ENCODE data around the gene ATP5PB.

Gene ATP5PB

GRCh38 chr1:111455642-111456031 lies 6.4 kb downstream of the ATP5PB start:
- TF ChIP-seq MYC (IDR thresholded peaks at IDR 0.05; ENCODE audit: low read depth, low read length): no peak
- TF ChIP-seq POLR2A (IDR thresholded peaks at IDR 0.05; ENCODE audit: extremely low read depth, insufficient read length): no peak
- no peak for TF ChIP-seq CTCF (IDR thresholded peaks at IDR 0.05; ENCODE audit: low read depth, low read length)
- no peak for TF ChIP-seq MAX (IDR thresholded peaks at IDR 0.05; ENCODE audit: low read depth, low read length)
- H3K4me3 ChIP-seq (ENCODE audit: low read depth, low read length): no peak overlapping the region
- no peak for DNase-seq (ENCODE audit: low read depth)

- no peak overlapping the region for H3K4me3 ChIP-seq (ENCODE audit: low read depth, low read length)
- TF ChIP-seq MAX (IDR thresholded peaks at IDR 0.05; ENCODE audit: low read depth, low read length) (no peak), MYC (IDR thresholded peaks at IDR 0.05; ENCODE audit: low read depth, low read length) (no peak), CTCF (IDR thresholded peaks at IDR 0.05; ENCODE audit: low read depth, low read length) (no peak), POLR2A (IDR thresholded peaks at IDR 0.05; ENCODE audit: extremely low read depth, insufficient read length) (no peak)
- DNase-seq (ENCODE audit: low read depth): no peak
Observed at GRCh38 chr1:111461765-111462164, 12.5 kb downstream of the ATP5PB start.

- no peak for TF ChIP-seq MYC (IDR thresholded peaks at IDR 0.05; ENCODE audit: low read depth, low read length)
- no peak for TF ChIP-seq POLR2A (IDR thresholded peaks at IDR 0.05; ENCODE audit: extremely low read depth, insufficient read length)
- no peak for TF ChIP-seq CTCF (IDR thresholded peaks at IDR 0.05; ENCODE audit: low read depth, low read length)
- TF ChIP-seq MAX (IDR thresholded peaks at IDR 0.05; ENCODE audit: low read depth, low read length): no peak
- DNase-seq (ENCODE audit: low read depth): no peak
- H3K4me3 ChIP-seq (ENCODE audit: low read depth, low read length): no peak overlapping the region
Observed at GRCh38 chr1:111462370-111463028, 13.2 kb downstream of the ATP5PB start.

- no peak overlapping the region for H3K4me3 ChIP-seq (ENCODE audit: low read depth, low read length)
- TF ChIP-seq MAX (IDR thresholded peaks at IDR 0.05; ENCODE audit: low read depth, low read length): no peak
- no peak for TF ChIP-seq MYC (IDR thresholded peaks at IDR 0.05; ENCODE audit: low read depth, low read length)
- TF ChIP-seq CTCF (IDR thresholded peaks at IDR 0.05; ENCODE audit: low read depth, low read length): no peak
- TF ChIP-seq POLR2A (IDR thresholded peaks at IDR 0.05; ENCODE audit: extremely low read depth, insufficient read length): no peak
- DNase-seq (ENCODE audit: low read depth): no peak
Observed at GRCh38 chr1:111463029-111463683, 13.9 kb downstream of the ATP5PB start.

GRCh38 chr1:111465754-111466153 lies 16.5 kb downstream of the ATP5PB start:
- no peak for DNase-seq (ENCODE audit: low read depth)
- TF ChIP-seq CTCF (IDR thresholded peaks at IDR 0.05; ENCODE audit: low read depth, low read length) (no peak), MYC (IDR thresholded peaks at IDR 0.05; ENCODE audit: low read depth, low read length) (no peak), POLR2A (IDR thresholded peaks at IDR 0.05; ENCODE audit: extremely low read depth, insufficient read length) (no peak), MAX (IDR thresholded peaks at IDR 0.05; ENCODE audit: low read depth, low read length) (no peak)
- H3K4me3 ChIP-seq (ENCODE audit: low read depth, low read length): no peak overlapping the region

All from NB4 (cell line).